ENCODE results near the gene ARHGEF28. TPM values are rescaled to one million over a fixed set of nuclear protein-coding genes. Genes with fewer than 3 reads are reported as not detected.

Gene ARHGEF28
- total and polyA plus RNA-seq, 2 donors (not counting 1 experiment from before 2014, with no cell fraction given) = 2.3 to 34.3 TPM

- H4K20me1 ChIP-seq (ENCODE audit: control insufficient read depth, extremely low read depth, insufficient read depth, low read length) = no peaks in the 10 kb centered on the region
- H3K9ac ChIP-seq (ENCODE audit: insufficient read depth, low read length) = no peak overlapping the region
- no peak overlapping the region for H3K4me3 ChIP-seq (replicated peaks in 1 of 4; ENCODE audit: control extremely low read depth in 1 of 4, insufficient read depth in 1 of 4, low read depth in 3 of 4, low read length in 4 of 4)
- TF ChIP-seq CTCF (conservative IDR thresholded peaks at IDR 0.05 in 1 of 2, IDR thresholded peaks at IDR 0.05 in 1 of 2; ENCODE audit: low read depth in 1 of 2, low read length in 2 of 2) (no peak), EZH2 (IDR thresholded peaks at IDR 0.05; ENCODE audit: low read length, missing control alignments) (no peak)
- no peaks in the 10 kb centered on the region for H3K9me3 ChIP-seq (ENCODE audit: control insufficient read depth, insufficient read depth, low read depth, low read length)
- DNase-seq (ENCODE audit: low read depth in 2 of 2) = no peak
- no peaks in the 10 kb centered on the region for H3K36me3 ChIP-seq (ENCODE audit: control insufficient read depth, insufficient read depth, low read length)
- no peaks in the 10 kb centered on the region for H3K27me3 ChIP-seq (ENCODE audit: control insufficient read depth, insufficient read depth, low read length)
- no peak overlapping the region for H2AFZ ChIP-seq (ENCODE audit: low read length)
- H3K4me2 ChIP-seq (ENCODE audit: extremely low read depth, insufficient read depth, low read length) = no peak overlapping the region
- peaks cover 7% of the 10 kb centered on the region for H3K4me1 ChIP-seq (ENCODE audit: control insufficient read depth, extremely low read depth, insufficient read depth, low read length)
- no peak overlapping the region for H3K27ac ChIP-seq (ENCODE audit: insufficient read depth, low read length)
- H3K79me2 ChIP-seq (ENCODE audit: control insufficient read depth, insufficient read depth, low read length) = no peaks in the 10 kb centered on the region
Measured at GRCh38 chr5:73587923-73588322, 38.1 kb upstream of the ARHGEF28 start.

- H4K20me1 ChIP-seq (ENCODE audit: control insufficient read depth, extremely low read depth, insufficient read depth, low read length) = no peaks in the 10 kb centered on the region
- H3K79me2 ChIP-seq (ENCODE audit: control insufficient read depth, insufficient read depth, low read length) = no peaks in the 10 kb centered on the region
- TF ChIP-seq CTCF (conservative IDR thresholded peaks at IDR 0.05 in 1 of 2, IDR thresholded peaks at IDR 0.05 in 1 of 2; ENCODE audit: low read depth in 1 of 2, low read length in 2 of 2) (peak; percentile 63 to 68), EZH2 (IDR thresholded peaks at IDR 0.05; ENCODE audit: low read length, missing control alignments) (no peak)
- no peak overlapping the region for H3K4me2 ChIP-seq (ENCODE audit: extremely low read depth, insufficient read depth, low read length)
- no peak overlapping the region for H3K27ac ChIP-seq (ENCODE audit: insufficient read depth, low read length)
- H3K9me3 ChIP-seq (ENCODE audit: control insufficient read depth, insufficient read depth, low read depth, low read length) = no peaks in the 10 kb centered on the region
- no peaks in the 10 kb centered on the region for H3K36me3 ChIP-seq (ENCODE audit: control insufficient read depth, insufficient read depth, low read length)
- H3K9ac ChIP-seq (ENCODE audit: insufficient read depth, low read length) = no peak overlapping the region
- no peak overlapping the region for H2AFZ ChIP-seq (ENCODE audit: low read length)
- H3K4me3 ChIP-seq (replicated peaks in 1 of 4; ENCODE audit: control extremely low read depth in 1 of 4, insufficient read depth in 1 of 4, low read depth in 3 of 4, low read length in 4 of 4) = no peak overlapping the region
- no peaks in the 10 kb centered on the region for H3K27me3 ChIP-seq (ENCODE audit: control insufficient read depth, insufficient read depth, low read length)
- peak; percentile 77 to 93 for DNase-seq (ENCODE audit: low read depth in 2 of 2)
- H3K4me1 ChIP-seq (ENCODE audit: control insufficient read depth, extremely low read depth, insufficient read depth, low read length) = peaks cover 7% of the 10 kb centered on the region
Measured at GRCh38 chr5:73591102-73591695, 34.8 kb upstream of the ARHGEF28 start.

- H3K9ac ChIP-seq (ENCODE audit: insufficient read depth, low read length) = no peak overlapping the region
- no peaks in the 10 kb centered on the region for H3K27me3 ChIP-seq (ENCODE audit: control insufficient read depth, insufficient read depth, low read length)
- peaks cover 7% of the 10 kb centered on the region for H3K4me1 ChIP-seq (ENCODE audit: control insufficient read depth, extremely low read depth, insufficient read depth, low read length)
- H3K79me2 ChIP-seq (ENCODE audit: control insufficient read depth, insufficient read depth, low read length) = no peaks in the 10 kb centered on the region
- no peak overlapping the region for H2AFZ ChIP-seq (ENCODE audit: low read length)
- no peaks in the 10 kb centered on the region for H4K20me1 ChIP-seq (ENCODE audit: control insufficient read depth, extremely low read depth, insufficient read depth, low read length)
- no peak for TF ChIP-seq CTCF (conservative IDR thresholded peaks at IDR 0.05 in 1 of 2, IDR thresholded peaks at IDR 0.05 in 1 of 2; ENCODE audit: low read depth in 1 of 2, low read length in 2 of 2)
- TF ChIP-seq EZH2 (IDR thresholded peaks at IDR 0.05; ENCODE audit: low read length, missing control alignments) = no peak
- no peak overlapping the region for H3K27ac ChIP-seq (ENCODE audit: insufficient read depth, low read length)
- H3K9me3 ChIP-seq (ENCODE audit: control insufficient read depth, insufficient read depth, low read depth, low read length) = no peaks in the 10 kb centered on the region
- DNase-seq (ENCODE audit: low read depth in 2 of 2) = peak in 1 of 2 donors; percentile 45
- no peak overlapping the region for H3K4me2 ChIP-seq (ENCODE audit: extremely low read depth, insufficient read depth, low read length)
- H3K36me3 ChIP-seq (ENCODE audit: control insufficient read depth, insufficient read depth, low read length) = no peaks in the 10 kb centered on the region
- H3K4me3 ChIP-seq (replicated peaks in 1 of 4; ENCODE audit: control extremely low read depth in 1 of 4, insufficient read depth in 1 of 4, low read depth in 3 of 4, low read length in 4 of 4) = no peak overlapping the region
Measured at GRCh38 chr5:73591698-73592501, 34.1 kb upstream of the ARHGEF28 start.

All from fibroblast of lung (primary cell).